ENCODE data around the gene SERP2. TPM values are rescaled to one million over a fixed set of nuclear protein-coding genes. Genes with fewer than 3 reads are reported as not detected.

SERP2 gene
- polyA plus RNA-seq, 1 donor from 2014 or later: 15.4 TPM

GRCh38 chr13:44379885-44380284, 6.3 kb downstream of the SERP2 start:
- Histone ChIP-seq H3K9ac (ENCODE audit: low read length) (no peak overlapping the region), H4K20me1 (ENCODE audit: insufficient read depth) (no peaks in the 10 kb centered on the region), H2AFZ (ENCODE audit: low read depth, low read length) (no peak overlapping the region), H3K4me2 (ENCODE audit: low read length) (no peak overlapping the region), H3K4me3 (ENCODE audit: low read length) (no peak overlapping the region), H3K27ac (ENCODE audit: low read length) (no peak overlapping the region), H3K27me3 (ENCODE audit: insufficient read depth, low read depth, low read length) (peaks cover 2% of the 10 kb centered on the region), H3K79me2 (replicated peaks; ENCODE audit: insufficient read depth, low read length) (no peaks in the 10 kb centered on the region), H3K9me2 (ENCODE audit: insufficient read depth, low read length) (no peaks in the 10 kb centered on the region), H3K36me3 (ENCODE audit: insufficient read depth, low read length) (no peaks in the 10 kb centered on the region), H3F3A (ENCODE audit: insufficient read depth, low read length, poor library complexity, severe bottlenecking) (no peaks in the 10 kb centered on the region), H3K9me3 (ENCODE audit: low read length) (no peaks in the 10 kb centered on the region)
- TF ChIP-seq CTCF (IDR thresholded peaks at IDR 0.05; ENCODE audit: poor library complexity, severe bottlenecking) (no peak), RAD21 (conservative IDR thresholded peaks at IDR 0.05) (no peak), MXI1 (conservative IDR thresholded peaks at IDR 0.05; ENCODE audit: poor library complexity, severe bottlenecking) (no peak), EZH2 (IDR thresholded peaks at IDR 0.05; ENCODE audit: borderline replicate concordance, insufficient read depth, low read length, poor library complexity, severe bottlenecking) (no peak)

GRCh38 chr13:44380404-44381165, 7.0 kb downstream of the SERP2 start:
- Histone ChIP-seq H3F3A (ENCODE audit: insufficient read depth, low read length, poor library complexity, severe bottlenecking) (no peaks in the 10 kb centered on the region), H3K79me2 (replicated peaks; ENCODE audit: insufficient read depth, low read length) (no peaks in the 10 kb centered on the region), H3K4me2 (ENCODE audit: low read length) (no peak overlapping the region), H3K27me3 (ENCODE audit: insufficient read depth, low read depth, low read length) (no peaks in the 10 kb centered on the region), H2AFZ (ENCODE audit: low read depth, low read length) (no peak overlapping the region), H3K9me2 (ENCODE audit: insufficient read depth, low read length) (no peaks in the 10 kb centered on the region), H3K27ac (ENCODE audit: low read length) (no peak overlapping the region), H3K4me3 (ENCODE audit: low read length) (no peak overlapping the region), H3K9ac (ENCODE audit: low read length) (no peak overlapping the region), H4K20me1 (ENCODE audit: insufficient read depth) (no peaks in the 10 kb centered on the region), H3K9me3 (ENCODE audit: low read length) (no peaks in the 10 kb centered on the region), H3K36me3 (ENCODE audit: insufficient read depth, low read length) (no peaks in the 10 kb centered on the region)
- TF ChIP-seq EP300 (conservative IDR thresholded peaks at IDR 0.05; ENCODE audit: poor library complexity, severe bottlenecking): no peak
- no peak for TF ChIP-seq RAD21 (conservative IDR thresholded peaks at IDR 0.05)
- TF ChIP-seq MXI1 (conservative IDR thresholded peaks at IDR 0.05; ENCODE audit: poor library complexity, severe bottlenecking): no peak
- no peak for TF ChIP-seq REST (IDR thresholded peaks at IDR 0.05; ENCODE audit: borderline replicate concordance)
- no peak for TF ChIP-seq TAF1 (IDR thresholded peaks at IDR 0.05; ENCODE audit: low read depth)
- TF ChIP-seq POLR2AphosphoS5 (IDR thresholded peaks at IDR 0.05): no peak
- TF ChIP-seq SMC3 (conservative IDR thresholded peaks at IDR 0.05; ENCODE audit: poor library complexity): no peak
- TF ChIP-seq EZH2 (IDR thresholded peaks at IDR 0.05; ENCODE audit: borderline replicate concordance, insufficient read depth, low read length, poor library complexity, severe bottlenecking): no peak
- no peak for TF ChIP-seq CTCF (IDR thresholded peaks at IDR 0.05; ENCODE audit: poor library complexity, severe bottlenecking)

All from neural cell (in vitro differentiated cells).